Metanephros (tissue), 2 donors: Measurements from ENCODE around the gene DHX40. TPM values are rescaled to one million over a fixed set of nuclear protein-coding genes. Genes with fewer than 3 reads are reported as not detected.

Experiments used
- small RNA-seq: library from RNA; depleted of rRNA; stranded (forward); fragments of <200 nt; gene quantifications from one replicate; pipeline ENCODE3, GENCODE V24; 2014; ENCODE audit warnings: low replicate concordance
- total RNA-seq: library from RNA; depleted of rRNA; stranded (reverse); fragments of >200 nt; gene quantifications from one replicate; pipeline ENCODE4 v1.2.3, GENCODE V29; 2014

Gene DHX40
- total RNA-seq = 74.2 TPM

GRCh38 chr17:59565171-59565958 lies at the start of gene DHX40:
TSS of gene DHX40 (plus strand) at chr17:59565610. CDS start at chr17:59565672, 62 bp downstream.

GRCh38 chr17:59619298-59620063 lies 54.1 kb downstream of the DHX40 start, which contains the start of gene CLTC:
TSS of gene CLTC (plus strand) at chr17:59619895. CDS start at chr17:59620132, 237 bp downstream.

Small RNA genes lying within 50 kb of the gene (small RNA-seq; reads per million reads assigned to genes)
- 0.07 reads per million for gene RNU4-13P

Other genes starting within 250 kb of the DHX40 start
- 47.6 TPM for gene YPEL2, start 234.0 kb upstream of the DHX40 start, total RNA-seq
- gene CLTC, start 54.3 kb downstream of the DHX40 start, total RNA-seq = 276 TPM
- 11.7 TPM for gene PTRH2, start 141.8 kb downstream of the DHX40 start, total RNA-seq
- 121 TPM for gene VMP1, start 142.0 kb downstream of the DHX40 start, total RNA-seq